Tibial nerve (tissue), 3 donors: ENCODE results near the gene SYT3.

Experiments
- CTCF ChIP-seq, 5 experiments: fragments of 200-600 bp in 3 of 5; fragments of 450-650 bp in 2 of 5; sonication (generic) in 3 of 5; IDR thresholded peaks; one replicate each; pipeline ENCODE4 v1.5.1; 2016 to 2019; ENCODE audit warnings: antibody characterized with exemption in 5 of 5, mild to moderate bottlenecking in 3 of 5, moderate library complexity in 2 of 5
- POLR2A ChIP-seq, 2 donors: fragments of 450-650 bp; IDR thresholded peaks; one replicate each; pipeline ENCODE4 v1.6.1; 2017; ENCODE audit warnings: antibody characterized with exemption in 2 of 2, mild to moderate bottlenecking in 2 of 2, moderate library complexity in 2 of 2

DNA sequence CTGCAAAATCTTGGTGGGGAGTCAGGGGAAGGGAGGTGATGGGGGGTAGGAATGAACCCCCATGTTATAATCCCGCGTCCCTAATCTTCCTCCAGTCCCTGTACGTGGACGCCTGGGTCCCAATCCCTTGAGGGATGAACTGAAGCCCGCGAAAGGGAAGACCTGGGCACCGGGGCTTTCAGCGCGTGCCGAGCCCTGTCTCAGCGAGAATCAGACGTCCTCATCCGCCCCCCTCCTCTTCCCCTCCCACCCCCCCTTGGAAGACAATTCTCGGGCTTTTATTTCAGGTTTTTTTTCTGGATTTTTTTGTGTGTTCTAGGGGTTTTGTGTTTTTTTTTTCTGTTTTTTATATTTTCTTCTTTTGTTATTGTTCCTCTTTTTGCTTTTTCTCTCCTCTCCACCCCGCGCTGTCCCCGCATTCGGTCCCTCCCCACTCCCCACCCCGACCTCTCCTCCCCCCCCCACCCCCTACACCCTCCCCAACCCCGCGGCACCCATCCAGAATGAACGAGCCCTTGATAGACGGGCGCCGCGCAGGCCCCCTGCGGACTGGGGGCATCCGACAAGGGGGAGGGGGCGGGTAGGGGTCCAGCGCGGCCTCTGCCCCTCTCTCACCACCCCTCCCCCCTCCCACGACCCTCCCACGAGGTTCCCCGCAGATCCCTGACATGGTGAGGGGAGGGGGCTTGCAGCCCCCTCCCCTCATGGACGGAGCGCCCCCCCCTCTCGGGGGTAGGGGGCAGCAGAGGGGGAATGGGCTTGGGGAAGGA lies 19.8 kb upstream of the SYT3 start:
- TF ChIP-seq CTCF (IDR thresholded peaks at IDR 0.05) = no peak
- TF ChIP-seq POLR2A (IDR thresholded peaks at IDR 0.05) = no peak
